T-helper 1 cell treated with Interleukin-12 subunit alpha and Interleukin-12 subunit beta and Interleukin-4 antibody, amounts not matched to agents 30 ng/mL and 1 ng/mL, for 36 hours (primary cell): ENCODE measurements around the gene CMTR1. TPM values are rescaled to one million over a fixed set of nuclear protein-coding genes. Genes with fewer than 3 reads are reported as not detected.

Experiments used
- intact Hi-C: fragments of 100-400 bp; cut with micrococcal nuclease; formaldehyde crosslinking; loops from one replicate; pipeline ENCODE4 v1.15.1; 2024
- total RNA-seq: library from RNA; stranded (reverse); gene quantifications from 2 replicates; pipeline ENCODE4 v1.2.3, GENCODE V29; 2022

The CMTR1 gene
- total RNA-seq, 1 donor from 2014 or later, result 88.0 TPM

DNA sequence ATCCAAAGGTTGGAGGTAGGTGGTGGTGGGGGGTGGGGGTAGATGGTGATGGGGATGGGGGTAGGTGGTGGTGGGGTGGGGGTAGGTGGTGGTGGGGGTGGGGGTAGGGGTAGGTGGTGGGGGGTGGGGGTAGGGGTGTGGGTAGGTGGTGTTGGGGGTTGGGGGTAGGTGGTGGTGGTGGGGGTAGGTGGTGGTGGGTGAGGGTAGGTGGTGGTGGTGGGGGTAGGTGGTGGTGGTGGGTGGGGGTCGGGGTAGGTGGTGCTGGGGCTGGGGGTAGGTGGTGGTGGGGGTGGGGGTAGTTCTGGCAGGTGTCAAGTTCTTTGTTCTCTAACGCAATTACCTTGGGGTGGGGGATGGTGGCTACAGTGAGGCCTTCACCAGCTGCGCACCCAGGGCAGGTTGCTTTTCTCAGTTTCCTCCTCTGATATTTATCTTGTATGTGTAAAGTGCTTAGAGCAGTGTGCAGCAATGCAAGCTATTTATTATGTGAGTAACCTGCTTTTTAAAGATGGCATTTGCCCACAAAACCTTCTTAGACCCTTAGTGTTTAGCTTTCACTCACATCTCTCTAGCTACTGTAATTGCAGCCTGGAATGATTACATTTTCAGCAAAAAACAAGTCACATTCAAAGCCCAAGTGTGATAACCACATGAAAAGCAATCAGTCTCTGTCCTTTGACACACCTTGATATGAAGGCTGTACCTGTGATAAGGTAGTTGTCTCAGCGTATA, 74.8 kb downstream of the CMTR1 start:
- intact Hi-C loops, result loop anchor here (2.0 to 10.0 kb wide), 2 partner anchors 189 to 1197 kb away; partner anchors contain the start of genes GLO1 and MDGA1

DNA sequence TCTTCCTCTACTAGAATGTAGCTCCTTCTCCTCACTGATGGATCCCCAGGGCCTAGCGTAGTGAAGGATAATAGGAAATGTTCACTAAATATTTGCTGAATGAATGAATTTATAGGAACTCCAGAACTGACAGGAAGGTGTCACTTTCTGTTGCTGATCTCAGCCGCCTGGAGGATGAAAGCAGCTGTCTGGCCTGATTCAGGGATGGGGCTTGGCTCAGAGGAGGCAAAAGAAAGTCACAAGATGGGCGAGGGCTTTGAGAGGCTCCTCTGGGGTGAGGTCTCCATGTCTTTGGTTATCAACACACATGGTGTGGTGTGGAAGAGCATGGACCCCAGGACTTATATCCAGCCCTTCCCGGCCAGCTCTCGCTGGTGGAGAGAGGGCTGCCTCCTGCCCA, 78.2 kb downstream of the CMTR1 start:
- intact Hi-C loops, result no loop called here

DNA sequence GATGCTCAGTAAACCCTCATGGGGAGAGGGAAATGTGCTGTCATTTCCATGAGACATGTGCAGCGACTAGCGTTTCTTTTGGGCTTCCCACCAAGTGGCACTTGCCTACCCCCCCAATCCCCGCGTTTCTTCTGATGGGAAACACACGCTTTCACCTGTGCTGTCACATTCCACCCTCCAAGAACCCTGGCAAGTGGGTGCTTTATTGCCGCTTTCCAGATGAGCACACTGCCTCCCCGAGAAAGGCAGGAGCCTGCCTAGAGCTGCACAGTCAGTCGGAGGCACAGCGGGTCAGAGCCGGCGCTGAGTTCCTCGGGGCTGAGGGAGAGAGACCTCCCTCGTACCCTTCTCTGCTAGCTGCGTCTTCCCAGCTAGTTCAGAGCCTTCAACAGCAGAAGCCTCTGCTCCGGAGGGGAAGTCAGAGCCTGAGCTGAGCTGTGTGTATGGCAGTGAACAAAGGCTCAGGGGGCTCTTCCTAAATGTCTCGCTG, 78.9 kb downstream of the CMTR1 start:
- intact Hi-C loops, result no loop called here

DNA sequence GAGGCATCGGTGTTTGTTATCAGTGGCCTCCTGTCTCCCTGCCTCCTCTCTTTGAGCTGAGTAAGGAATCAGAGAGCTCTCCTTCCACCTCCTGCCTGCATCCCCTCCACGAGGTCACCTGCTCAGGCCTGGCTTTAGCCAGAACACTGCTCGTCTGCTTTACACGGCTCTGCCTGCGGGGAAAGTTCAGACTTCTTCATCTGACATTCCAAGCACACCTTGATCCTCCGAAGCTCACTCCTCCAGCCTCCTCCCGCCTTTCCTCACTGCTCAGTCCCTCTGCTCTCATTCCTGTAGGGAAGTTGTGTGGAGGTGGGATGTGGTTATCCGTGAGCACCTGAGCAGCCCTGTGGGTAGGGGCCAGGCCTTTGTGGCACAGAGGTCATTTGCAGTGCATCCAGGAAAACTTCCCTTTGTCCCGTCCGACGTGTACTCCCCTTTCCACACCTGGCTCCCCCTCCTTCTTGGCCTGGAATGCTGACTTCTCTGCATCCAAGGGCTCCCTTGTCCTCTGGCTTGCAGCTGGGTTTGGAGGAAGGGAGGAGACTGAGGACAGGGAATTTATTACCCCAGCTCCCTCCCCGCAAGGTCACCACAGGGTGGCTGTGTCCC, 79.5 kb downstream of the CMTR1 start:
- intact Hi-C loops, result no loop called here

DNA sequence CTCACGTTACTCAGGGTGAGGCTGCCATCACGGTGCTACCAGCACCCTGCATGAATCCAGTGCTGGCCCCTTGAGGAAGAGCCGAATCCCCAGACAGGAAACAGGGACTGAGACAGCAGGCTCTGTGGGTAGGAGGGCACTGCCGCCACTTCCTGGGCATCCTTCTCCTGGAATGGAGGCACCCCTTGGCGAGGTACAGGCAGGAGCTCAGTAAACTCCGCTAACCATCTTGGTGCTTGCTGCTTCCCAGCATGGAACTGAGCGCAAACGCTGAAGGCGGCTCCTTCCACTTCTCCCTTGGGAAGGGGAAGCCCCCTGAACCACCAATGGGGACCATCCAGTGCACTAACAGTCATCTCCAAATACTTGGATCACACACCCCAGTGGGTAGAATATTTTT, 80.1 kb downstream of the CMTR1 start:
- intact Hi-C loops, result no loop called here

DNA sequence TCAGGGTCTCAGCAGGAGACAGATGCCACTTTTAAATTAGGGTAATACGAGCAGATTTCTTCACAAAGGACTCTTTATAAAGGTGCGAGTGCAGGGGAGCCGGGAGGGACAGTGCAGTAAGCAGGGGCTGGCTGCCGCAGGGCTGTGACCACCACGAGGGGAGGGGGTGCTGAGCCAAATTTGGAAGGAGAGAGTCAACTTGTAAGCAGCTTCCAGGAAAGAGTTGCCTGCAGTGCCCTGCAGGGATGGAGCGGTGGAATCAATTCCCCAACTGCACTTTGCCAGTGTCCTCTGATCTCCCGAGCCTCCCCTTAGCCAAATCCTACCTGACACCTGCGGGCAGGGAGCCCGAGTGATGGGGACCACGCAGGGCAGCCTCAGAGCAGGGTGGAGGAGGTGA, 80.6 kb downstream of the CMTR1 start:
- intact Hi-C loops, result no loop called here

DNA sequence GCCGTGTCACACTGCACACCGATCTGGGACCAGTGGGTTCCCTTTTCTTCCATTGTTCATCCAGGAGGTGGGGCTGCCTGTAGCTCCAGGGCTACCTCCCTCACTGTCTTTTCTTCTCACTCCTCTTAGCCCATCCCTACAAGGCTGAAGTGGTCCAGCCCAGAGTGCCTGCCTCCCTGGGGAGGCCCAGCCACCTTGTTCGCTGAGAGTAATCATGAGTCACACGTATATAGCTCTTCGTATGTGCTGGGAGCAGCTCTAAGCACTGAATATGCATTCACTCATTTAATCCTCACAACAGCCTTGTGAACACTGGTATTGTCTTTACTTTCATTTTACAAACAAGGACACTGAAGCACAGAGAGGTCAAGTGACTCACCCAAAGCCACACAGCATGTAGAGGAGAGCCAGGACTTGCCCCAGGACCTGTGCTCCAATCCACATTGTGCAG, 81.3 kb downstream of the CMTR1 start:
- intact Hi-C loops, result no loop called here

DNA sequence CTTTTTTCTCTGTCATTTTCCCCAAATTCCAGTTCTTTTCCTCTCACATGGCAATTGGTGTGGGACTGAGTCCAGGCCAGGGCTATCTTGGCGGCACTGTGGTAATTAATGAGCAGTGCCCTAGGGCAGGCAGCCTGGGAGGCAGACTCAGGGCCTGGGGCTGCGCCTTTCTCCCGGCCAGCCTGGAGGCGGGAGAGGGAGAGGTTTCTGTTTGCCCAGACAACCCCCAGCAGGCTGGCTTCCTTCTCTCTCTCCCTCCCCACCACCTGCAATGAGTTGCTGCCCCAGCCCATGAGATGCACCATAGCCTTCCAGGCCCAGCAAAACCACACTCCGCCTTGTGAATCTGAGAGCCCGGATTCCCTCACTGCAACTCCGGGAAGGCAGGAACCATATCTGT, 81.8 kb downstream of the CMTR1 start:
- intact Hi-C loops, result no loop called here

DNA sequence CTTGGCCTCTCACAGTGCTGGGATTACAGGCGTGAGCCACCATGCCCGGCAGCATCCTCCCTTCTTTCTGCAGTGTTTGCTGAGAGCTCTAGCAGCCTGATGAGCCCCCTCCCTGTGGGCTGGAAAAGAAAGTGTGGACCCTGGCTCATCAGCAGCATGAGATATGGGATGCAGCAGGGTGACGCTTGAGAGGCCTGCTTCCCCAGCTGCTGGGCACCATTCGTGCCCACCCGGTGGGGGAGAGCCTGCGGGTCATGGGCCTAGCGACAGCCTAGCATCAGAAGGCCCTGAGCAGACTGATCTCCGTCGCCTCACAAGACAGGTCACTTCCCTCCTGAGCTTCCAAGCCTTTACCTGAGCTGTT, 82.7 kb downstream of the CMTR1 start:
- intact Hi-C loops, result loop anchor here (1.0 kb wide), 1 partner anchor 32 kb away; no protein-coding TSS in a partner anchor

DNA sequence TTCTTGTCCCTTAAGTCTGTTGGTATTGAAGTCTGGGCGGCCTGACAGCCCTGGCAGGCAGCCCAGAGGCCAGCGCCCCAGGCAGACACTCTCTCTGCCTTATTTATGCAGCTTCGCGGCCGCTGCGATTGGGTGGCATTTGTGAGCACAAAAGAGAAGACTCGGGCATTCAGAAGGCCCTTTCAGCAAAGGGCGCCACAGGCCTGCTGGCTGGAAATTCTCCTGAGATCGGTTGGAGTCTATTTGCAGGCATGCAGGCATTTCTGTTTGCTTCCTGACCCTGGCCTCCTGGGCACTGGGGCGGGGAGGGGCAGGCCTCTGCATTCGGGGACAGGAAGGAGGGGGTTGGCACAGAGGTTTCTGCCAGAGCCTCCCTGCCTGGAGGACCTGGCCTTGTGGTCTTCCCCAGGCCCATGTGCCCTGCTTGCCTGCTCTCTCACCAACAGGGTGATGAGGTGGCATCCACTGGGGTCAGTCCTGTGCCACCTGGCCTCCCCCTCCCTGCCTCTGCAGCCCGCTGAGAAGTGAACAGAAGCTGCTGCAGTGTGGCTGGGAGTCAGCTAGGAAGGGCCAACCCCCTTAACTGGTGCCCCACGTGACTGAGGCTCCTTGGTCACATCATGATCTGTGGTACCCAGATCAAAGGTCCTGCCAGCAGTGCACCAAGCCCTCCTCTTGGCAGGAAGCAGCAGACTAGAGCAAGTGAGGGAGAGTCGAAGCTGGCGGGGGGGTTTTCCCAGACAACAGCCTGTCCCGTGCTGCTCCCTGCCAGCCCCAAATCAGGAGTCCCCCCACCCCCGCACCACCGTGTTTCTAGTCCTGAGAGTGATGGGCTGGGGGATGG, 83.3 kb downstream of the CMTR1 start:
- intact Hi-C loops, result loop anchor here (1.0 kb wide), 1 partner anchor 31 kb away; no protein-coding TSS in a partner anchor

DNA sequence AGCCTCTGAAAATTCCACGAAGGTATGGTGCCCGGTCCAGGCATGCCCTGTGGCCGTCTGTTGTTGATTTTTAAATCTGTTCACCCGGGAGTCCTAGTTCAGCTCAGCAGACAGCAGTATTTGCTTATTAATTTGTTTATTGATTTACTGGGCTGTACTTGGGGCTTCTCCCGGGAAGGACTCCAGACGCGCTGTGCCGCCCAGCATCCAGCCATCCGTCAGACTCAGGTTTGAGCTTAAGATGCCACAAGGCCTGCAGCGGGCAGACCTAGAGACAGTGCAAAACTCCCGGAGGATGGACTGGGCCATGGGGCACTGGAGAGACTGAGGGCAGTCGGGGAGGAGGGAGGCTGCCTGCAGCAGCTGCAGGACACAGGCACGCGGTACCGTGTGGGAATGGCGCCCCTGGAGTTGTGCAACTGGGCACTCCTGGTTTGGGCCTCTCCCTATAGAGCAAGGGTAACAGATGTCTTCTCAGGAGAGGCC, 83.9 kb downstream of the CMTR1 start:
- intact Hi-C loops, result loop anchor here (1.0 kb wide), 7 partner anchors 15 to 163 kb away; partner anchors contain the start of gene CMTR1

DNA sequence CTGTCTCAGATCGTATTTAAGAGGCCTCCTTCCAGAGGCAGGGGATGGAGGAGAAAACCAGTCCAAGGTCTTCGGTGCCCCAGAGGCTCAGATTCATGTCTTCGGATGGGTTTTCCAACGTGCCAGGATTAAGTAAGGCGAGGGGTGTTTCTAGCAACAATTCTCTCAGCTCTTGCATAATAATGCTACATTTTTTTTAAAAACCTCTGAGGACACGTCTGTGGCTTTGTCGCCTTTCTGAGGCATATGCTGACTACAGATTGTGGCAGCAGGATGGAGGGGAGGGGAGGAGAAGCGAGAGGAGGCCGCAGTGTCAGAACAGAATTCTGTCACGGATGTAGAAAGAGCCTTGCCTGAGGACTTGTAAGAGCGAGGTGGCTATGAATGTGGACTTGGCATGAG, 84.4 kb downstream of the CMTR1 start:
- intact Hi-C loops, result loop anchor here (1.0 kb wide), 6 partner anchors 15 to 163 kb away; partner anchors contain the start of gene CMTR1

DNA sequence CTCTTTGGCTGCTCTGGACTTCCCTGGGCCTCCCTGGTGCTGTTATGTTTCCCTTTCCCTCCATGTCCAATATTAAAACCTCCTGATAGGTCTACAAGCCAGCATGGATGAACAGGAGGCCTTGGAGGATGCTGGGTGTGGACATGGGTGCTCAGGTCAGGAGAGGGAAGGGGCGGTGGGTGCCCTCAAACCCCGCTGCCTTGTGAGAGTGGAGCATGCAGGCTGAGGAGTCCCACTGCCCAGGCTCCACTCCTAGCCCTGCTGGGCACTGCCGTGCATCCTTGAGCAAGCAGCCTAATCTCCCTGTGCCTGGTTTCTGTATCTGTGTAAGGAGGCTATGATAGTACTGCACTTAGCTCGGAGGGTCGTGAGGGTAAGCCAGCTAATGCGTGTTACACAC, 85.1 kb downstream of the CMTR1 start:
- intact Hi-C loops, result no loop called here

DNA sequence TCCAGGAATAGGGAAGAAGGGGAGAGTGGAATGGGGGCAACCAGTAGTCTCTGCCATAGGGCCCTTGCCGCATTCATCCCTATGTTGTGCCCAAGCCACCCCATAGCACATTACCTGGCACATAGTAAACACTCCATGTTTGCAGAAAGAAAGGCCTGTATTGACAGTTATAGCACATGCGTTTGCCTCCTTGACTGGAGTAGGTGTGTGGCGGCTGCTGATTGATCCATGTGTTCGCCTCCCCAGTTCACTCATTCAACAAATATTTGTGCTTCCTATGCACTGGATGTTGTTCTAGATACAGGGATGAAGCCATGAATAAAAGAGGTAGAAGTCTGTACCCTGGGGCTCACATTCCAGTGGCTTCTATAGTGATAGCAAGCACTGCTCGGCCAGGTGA, 86.4 kb downstream of the CMTR1 start:
- intact Hi-C loops, result no loop called here

DNA sequence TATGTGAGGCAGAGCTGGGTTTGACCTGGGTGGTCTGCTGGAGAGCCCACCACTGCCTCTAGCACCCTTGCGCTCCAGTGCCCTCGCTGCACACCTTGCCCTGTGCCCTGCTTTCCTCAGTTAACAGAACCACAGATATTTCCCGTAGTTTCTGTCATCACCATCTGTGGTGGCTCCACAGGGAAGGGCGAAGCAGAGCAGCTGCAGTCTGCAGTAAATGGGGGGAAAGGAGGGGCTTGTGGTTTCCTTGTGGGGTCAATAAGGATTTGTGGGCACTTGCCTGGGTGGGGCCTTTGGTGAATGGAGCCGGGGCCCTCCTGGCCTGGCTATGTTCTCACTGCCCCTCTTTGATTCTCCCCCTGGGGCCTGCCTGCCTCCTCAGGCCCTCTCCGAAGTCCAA, 87.9 kb downstream of the CMTR1 start:
- intact Hi-C loops, result no loop called here

DNA sequence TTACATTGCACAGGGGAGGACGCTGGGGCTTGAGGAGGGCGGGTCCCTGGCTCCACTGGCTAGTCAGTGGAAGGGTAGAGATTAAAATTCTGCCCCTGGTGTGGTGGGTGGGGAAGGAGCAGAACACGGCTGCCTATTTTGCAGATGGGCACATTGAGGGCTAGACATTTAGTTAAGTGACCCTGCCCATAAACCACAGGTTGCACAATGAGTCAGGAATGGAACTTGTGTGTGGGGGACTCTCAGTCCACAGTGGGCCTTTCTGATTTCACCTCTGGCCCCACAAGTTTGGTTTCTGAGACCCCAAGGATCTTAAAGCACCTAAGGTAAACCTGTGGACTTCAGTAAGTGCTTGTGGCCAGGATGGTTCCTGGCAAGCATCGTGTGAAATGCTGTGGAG, 88.7 kb downstream of the CMTR1 start:
- intact Hi-C loops, result no loop called here

DNA sequence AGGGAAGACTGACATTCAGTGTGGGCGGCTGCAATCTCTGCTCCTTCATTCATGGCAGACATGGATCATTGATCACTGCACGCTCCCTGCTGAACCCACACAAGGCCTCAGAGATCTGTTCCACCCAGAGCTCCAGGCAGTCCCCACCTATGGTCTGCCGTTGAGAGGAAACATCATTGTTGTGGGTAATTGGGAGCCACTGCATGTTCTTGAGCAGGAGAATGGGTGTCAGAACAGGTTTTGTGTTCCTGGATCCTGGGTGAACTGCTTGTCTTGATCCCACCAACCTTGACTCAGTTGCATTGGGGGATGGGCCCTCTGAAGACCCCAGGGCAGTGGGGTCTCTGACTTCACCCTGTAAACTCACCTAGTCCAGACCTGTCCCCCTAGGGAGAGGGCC, 89.8 kb downstream of the CMTR1 start:
- intact Hi-C loops, result no loop called here

DNA sequence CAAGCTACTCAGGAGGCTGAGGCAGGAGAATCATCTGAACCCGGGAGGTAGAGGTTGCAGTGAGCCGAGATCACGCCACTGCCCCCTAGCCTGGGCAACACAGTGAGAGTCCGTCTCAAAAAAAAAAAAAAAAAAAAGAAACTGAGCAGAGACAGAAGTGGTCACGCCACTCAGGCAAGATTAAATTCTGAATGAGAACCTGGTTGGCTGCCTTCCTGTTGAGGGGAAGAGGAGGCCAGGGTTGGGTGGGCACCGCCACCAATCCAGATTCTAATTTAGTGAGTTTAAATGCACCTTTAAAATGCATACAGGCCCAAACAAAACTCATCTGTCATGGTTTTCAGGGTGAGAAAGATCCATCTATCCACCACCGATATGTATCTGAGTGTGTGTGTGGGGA, 90.4 kb downstream of the CMTR1 start:
- intact Hi-C loops, result no loop called here

DNA sequence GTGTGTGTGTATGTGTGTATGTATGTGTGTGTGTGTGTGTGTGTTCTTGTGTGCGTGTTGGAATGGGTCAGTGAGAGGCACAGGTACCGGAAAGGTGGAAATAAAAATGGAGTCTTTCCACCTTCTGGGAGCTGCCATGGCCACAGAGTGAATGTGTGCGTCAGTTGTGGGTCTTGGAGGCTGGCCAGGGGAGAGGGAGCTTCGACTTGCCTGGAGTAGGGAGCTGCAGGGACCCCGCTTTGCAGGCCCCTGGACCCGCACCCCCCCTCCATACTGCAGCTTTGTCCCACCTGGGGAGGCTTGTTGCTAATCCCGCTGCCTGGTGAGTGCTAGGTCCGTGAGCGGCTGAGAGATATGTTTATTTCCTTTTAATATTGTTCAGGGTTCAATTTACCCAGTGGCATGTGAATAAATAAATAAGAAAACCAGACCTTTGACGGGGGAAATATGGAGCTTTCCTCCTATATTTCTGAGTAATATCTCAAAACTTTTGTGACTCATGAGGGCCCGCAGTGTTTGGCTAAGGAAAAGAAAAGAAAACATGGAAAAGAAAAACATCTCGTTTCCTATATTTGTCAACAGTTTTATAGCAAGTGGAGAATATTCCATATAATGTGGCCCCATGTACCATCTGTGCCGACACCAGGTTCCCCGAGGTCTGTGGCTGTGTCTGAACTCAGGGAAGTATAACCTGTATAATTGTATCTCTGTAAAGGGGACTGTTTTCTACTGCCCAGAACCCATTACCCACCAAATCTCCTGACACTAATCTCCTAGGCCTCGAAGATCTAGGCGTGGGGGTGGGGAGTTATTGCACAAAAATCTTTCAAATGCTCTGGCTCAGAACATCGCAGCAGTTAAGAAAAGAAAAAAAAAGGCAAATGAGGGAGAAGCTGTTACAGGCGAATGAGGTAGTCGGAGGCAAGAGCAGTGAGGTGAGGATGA, 91.3 kb downstream of the CMTR1 start:
- intact Hi-C loops, result no loop called here

DNA sequence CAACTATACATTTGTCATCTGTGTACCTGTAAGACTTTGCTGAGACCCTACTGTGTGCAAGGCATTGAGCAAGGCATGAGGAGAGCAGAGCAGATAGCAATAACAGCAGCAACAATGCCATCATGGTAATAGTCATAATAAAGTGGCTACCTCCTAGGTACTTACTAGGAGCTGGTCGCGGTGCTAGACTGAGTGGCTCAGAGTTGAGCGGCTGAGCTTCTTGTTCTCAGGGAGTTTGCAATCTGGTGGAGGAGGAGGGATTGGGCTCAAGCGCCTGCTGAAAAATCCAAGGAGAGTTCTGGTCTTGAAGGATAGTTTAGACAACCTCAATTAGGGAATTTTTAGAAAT, 91.9 kb downstream of the CMTR1 start:
- intact Hi-C loops, result no loop called here
